Neural cell (in vitro differentiated cells): ENCODE data around the gene CRYGA.

Source experiments
- EP300 ChIP-seq: fragments of 450-650 bp; conservative IDR thresholded peaks from 2 replicates; pipeline ENCODE4 v1.6.1; 2014; ENCODE audit warnings: antibody characterized with exemption, mild to moderate bottlenecking, moderate library complexity; ENCODE audit not compliant: poor library complexity, severe bottlenecking
- EZH2 ChIP-seq: fragments of 200-600, 300-800 bp; shearing (Covaris generic), sonication (generic); IDR thresholded peaks from 2 replicates; pipeline ENCODE4 v1.6.1; 2014; ENCODE audit warnings: antibody characterized with exemption, low read length, borderline replicate concordance, mild to moderate bottlenecking; ENCODE audit not compliant: insufficient read depth, poor library complexity, severe bottlenecking
- MXI1 ChIP-seq: fragments of 450-650 bp; conservative IDR thresholded peaks from 2 replicates; pipeline ENCODE4 v1.6.1; 2014; ENCODE audit warnings: antibody characterized with exemption, mild to moderate bottlenecking; ENCODE audit not compliant: poor library complexity, severe bottlenecking
- POLR2AphosphoS5 ChIP-seq: IDR thresholded peaks from 2 replicates; pipeline ENCODE4 v1.6.1; 2012
- RAD21 ChIP-seq: fragments of 450-650 bp; conservative IDR thresholded peaks from 2 replicates; pipeline ENCODE4 v1.6.1; 2014; ENCODE audit warnings: antibody characterized with exemption, mild to moderate bottlenecking, moderate library complexity
- REST ChIP-seq: IDR thresholded peaks from 2 replicates; pipeline ENCODE4 v1.6.1; 2012; ENCODE audit warnings: borderline replicate concordance
- SMC3 ChIP-seq: fragments of 450-650 bp; conservative IDR thresholded peaks from 2 replicates; pipeline ENCODE4 v1.6.1; 2014; ENCODE audit warnings: antibody characterized with exemption, mild to moderate bottlenecking, moderate library complexity; ENCODE audit not compliant: poor library complexity
- TAF1 ChIP-seq: IDR thresholded peaks from 2 replicates; pipeline ENCODE4 v1.6.1; 2012; ENCODE audit warnings: low read depth
- TF ChIP-seq, protein P1 (sequence below): fragments of 450-650 bp; IDR thresholded peaks from 2 replicates; pipeline ENCODE4 v1.5.1; 2014; ENCODE audit warnings: antibody characterized with exemption, mild to moderate bottlenecking, moderate library complexity; ENCODE audit not compliant: poor library complexity, severe bottlenecking

DNA sequence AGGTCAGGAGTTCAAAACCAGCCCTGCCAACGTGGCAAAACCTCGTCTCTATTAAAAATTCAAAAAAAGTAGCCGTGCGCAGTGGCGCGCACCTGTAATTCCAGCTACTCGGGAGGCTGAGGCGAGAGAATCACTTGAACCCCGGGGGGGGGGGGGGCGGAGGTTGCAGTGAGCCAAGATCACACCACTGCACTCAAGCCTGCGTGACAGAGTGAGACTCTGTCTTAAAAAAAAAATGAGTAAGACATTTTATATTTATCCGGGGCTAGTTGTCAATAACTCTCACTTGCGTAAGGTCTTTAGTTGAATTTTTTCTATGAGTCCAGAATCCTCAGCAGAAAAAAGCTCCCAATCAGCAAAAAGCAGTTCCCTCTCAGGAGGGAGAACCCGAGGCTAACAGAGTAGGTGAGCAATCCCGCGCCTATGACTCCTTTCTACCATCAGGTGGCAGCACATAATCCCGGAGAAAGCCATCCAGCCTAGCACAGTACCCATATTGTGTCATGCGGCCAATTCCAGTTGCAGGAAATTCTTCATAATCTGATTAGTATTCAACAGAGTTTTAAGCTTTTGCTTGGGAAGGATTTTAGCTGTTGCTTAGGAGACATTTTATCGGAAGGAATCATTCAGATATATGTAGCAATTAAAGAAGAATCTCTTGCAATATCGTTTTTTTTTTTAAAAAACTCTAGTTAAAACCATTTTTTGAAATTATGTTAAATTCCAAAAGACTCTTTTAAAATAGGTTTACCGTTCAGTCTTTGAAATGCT, 11.9 kb upstream of the CRYGA start:
- TF ChIP-seq, protein P1, sequence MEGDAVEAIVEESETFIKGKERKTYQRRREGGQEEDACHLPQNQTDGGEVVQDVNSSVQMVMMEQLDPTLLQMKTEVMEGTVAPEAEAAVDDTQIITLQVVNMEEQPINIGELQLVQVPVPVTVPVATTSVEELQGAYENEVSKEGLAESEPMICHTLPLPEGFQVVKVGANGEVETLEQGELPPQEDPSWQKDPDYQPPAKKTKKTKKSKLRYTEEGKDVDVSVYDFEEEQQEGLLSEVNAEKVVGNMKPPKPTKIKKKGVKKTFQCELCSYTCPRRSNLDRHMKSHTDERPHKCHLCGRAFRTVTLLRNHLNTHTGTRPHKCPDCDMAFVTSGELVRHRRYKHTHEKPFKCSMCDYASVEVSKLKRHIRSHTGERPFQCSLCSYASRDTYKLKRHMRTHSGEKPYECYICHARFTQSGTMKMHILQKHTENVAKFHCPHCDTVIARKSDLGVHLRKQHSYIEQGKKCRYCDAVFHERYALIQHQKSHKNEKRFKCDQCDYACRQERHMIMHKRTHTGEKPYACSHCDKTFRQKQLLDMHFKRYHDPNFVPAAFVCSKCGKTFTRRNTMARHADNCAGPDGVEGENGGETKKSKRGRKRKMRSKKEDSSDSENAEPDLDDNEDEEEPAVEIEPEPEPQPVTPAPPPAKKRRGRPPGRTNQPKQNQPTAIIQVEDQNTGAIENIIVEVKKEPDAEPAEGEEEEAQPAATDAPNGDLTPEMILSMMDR, result peak; percentile 91
- TF ChIP-seq RAD21 (peak; percentile 89), EZH2 (no peak), REST (no peak), POLR2AphosphoS5 (no peak), SMC3 (peak; percentile 91), TAF1 (no peak), EP300 (no peak), MXI1 (no peak)
